Anterior cingulate cortex (tissue), 58 donors: ENCODE results near the gene EBI3.
A peak's percentile ranks its signal among the peaks of the same experiment; 100 is the strongest.
"Not testable (repeated sequence)": the region's sequence is repeated elsewhere in the genome, so short reads cannot be mapped to it uniquely, and the experiment has no call there.

Source experiments
- DNase-seq, 58 donors: peaks; one replicate each; lab custom pipeline; 2025; lab: John Stamatoyannopoulos, UW

The EBI3 gene

GRCh38 chr19:4233282-4233853 is 4.0 kb downstream of the EBI3 start:
- DNase-seq = peak in 17 of 58 donors; percentile 1 to 58 (median 7)

DNA sequence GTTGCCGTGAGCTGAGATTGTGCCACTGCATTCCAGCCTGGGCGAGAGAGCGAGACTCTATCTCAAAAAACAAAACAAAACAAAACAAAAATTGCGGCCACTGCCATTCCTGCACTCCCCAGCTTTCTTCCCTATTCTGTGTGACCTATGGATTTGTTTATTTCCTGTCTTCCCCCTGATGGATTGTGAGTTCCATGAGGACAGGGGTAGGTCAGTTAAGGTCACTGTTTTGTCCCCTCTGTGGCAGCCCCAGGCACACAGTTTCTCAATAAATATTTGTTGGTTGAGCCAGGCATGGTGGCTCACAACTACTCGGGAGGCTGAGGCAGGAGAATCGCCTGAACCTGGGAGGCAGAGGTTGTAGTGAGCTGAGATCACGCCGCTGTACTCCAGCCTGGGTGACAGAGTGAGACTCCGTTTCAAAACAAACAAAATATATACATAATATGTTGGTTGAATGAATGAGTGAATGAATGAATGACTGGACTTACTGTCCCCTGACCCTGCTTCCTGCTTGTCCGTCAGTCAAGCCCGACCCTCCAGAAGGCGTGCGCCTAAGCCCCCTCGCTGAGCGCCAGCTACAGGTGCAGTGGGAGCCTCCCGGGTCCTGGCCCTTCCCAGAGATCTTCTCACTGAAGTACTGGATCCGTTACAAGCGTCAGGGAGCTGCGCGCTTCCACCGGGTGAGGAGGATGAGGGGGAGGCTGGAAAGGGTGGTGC is 5.0 kb downstream of the EBI3 start:
- peak in 1 of 58 donors; percentile 10 for DNase-seq

- DNase-seq = no peak
Observed at GRCh38 chr19:4234862-4235201, 5.5 kb downstream of the EBI3 start.

DNA sequence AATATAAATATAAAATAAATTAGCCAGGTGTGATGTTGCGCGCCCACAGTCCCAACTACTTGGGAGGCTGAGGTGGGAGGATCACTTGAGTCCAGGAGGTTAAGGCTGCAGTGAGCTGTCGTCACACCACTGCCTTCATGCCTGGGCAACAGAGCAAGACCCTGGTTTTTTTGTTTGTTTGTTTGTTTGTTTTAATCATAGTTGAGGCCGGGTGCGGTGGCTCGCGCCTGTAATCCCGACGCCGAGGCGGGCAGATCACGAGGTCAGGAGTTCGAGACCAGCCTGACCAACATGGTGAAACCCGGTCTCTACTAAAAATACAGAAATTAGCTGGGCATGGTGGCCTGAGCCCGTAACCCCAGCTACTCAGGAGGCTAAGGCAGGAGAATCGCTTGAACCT is 8.2 kb downstream of the EBI3 start:
- not testable (repeated sequence) for DNase-seq

DNA sequence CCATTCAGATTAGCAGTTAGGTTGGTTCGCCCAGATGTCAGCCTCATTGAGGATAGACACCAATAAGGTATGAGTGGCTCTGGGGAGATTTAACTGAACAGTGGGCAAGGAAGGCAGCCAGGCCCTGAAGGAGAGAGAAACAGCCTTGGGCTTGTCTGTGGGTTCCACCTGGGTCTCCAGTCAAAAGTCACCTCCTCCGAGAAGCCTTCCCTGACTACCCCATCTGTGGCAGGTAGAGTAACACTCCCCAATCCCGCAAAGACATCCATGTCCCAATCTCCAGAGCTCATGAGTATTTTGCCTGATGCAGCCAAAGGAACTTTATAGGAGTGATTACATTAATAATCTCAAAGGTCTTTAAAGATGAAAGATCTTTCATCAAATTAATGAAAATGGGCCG is 9.5 kb downstream of the EBI3 start:
- DNase-seq = no peak

DNA sequence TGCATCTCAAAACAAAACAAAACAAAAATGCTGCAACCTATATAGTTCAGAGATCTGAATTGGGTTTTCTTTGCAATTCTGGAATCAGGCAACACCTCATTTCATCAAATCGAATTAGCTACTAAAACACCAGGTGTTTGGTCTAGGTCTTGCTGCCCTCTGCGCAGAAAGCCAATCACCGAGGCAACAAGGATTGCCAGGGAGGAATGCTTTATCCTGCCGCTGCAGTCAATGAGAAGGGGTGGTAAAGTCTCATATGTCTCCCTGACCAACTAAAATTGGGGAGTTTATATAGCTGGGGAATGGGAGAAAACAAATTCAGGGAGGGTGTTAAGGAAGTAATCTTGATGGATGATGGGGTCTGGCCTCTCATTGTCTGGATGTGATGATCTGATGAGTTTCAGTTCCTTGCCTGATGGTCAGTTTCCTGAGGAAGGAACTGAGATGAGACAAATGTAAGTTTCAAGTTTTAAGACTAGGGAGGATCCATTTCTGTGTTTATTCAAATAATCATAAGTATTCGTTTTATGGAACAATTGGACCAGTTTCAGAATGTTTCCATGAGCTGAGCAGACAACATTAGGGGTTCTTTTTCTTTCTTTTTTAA is 12.6 kb downstream of the EBI3 start:
- DNase-seq = peak in 1 of 58 donors; percentile 7

DNA sequence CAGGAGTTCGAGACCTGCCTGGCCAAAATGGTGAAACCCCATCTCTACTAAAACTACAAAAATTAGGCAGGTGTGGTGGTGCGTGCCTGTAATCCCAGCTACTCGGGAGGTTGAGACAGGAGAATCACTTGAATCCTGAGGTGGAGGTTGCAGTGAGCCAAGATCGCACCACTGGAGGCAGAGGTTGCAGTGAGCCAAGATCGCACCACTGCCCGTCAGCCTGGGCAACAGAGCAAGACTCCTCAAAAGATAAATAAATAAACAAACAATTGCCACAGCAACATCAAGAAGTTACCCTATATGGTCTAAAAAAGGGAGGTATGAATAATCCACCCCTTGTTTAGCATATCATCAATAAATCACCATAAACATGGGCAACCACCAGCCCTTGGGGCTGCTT is 16.6 kb downstream of the EBI3 start:
- DNase-seq = not testable (repeated sequence)

DNA sequence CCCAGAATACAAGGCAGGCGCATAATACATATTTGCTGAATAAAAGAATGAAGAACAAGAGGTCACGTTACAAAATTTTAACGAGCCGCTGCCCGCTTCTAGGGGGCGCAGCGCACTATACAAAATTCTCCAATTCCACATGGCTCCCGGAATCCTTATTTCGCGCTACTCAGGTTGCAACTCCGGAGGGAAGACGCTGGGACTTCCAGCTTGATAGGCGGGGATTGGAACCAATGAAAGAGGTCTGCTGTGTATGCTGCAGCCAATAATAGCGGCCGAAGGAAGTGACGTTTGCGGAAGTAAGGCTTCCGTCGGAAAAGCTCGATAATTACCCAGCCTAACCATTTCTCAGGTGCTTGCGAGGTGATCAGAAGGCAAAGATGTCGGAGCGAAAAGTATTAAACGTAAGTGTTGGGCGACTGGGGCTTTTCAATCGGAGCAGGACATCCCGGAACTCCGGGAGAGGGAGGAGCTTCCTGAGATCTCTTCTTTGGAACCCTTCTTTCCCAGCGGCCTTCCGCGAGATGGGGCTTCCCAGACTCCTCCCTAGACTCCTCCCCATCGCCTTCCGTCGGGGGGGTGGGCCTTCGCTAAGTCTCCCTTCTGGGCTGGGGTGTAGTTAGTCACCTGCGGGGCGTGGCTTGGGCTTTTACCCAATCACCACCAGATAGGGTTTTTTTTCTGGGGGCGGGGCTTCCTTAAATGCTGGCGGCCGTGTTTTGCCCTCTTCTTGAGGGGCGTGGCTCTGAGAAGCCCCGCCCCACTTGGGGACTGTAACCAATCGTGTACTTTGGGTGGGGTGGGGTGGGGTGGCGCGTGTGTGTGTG is 17.7 kb downstream of the EBI3 start, which contains the start of gene YJU2:
Gene YJU2 (plus strand): TSS at position 314 of the 827 bp plus-strand sequence. CDS start 67 bp downstream, at position 381.
- DNase-seq = peak; percentile 82 to 98 (median 94)

GRCh38 chr19:4256563-4256962 is 27.2 kb downstream of the EBI3 start:
- no peak for DNase-seq

DNA sequence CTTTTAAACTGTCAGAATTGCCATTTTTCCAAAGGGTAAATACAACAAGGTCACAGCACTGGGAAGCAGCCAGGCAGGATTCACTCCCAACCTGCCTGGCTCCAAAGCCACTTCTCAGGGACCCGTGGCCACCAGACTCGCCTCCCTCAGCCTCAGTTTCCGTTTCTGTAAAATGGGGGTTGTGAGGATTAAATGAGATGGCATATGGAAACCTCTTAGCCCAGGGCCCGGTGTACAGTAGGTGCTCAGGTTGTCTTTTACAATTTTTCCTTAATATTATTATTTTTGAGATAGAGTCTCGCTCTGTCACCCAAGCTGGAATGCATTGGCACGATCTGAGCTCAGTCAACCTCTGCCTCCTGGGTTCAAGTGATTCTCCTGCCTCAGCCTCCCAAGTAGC is 27.7 kb downstream of the EBI3 start:
- no peak for DNase-seq

DNA sequence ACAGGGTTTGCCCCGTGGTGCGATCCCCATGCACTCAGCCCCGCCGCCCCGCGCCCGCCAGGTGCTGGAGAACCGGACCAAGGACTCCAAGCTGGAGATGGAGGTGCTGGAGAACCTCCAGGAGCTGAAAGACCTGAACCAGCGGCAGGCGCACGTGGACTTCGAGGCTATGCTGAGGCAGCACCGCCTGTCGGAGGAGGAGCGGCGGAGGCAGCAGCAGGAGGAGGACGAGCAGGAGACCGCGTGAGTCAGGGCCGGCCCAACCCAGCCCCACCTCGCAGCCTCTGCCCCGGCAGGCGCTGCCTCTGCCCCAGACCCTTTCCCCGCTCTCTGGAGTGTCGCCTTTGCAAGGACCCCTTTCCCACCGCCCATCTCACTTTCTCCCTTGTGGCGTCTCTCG is 28.9 kb downstream of the EBI3 start:
- no peak for DNase-seq

GRCh38 chr19:4260613-4261191 is 31.4 kb downstream of the EBI3 start:
- no peak for DNase-seq

DNA sequence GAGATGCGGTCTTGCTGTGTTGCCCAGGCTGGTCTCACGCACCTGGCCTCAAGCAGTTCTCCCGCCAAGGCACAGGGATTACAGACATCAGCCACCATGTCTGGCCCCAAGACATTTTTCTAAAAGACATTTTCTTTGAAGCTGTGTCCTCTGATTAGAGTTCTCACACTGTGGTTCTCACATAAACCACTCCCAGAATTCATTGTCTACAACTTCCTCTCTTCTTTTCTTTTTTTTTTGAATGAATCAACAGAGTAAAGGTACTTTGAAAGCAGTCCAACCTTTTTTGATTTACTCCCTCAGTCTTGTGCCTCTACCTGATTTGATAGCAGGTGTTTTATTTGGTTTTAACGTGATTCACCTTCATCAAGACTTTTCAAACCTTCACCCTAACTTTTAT is 35.5 kb downstream of the EBI3 start:
- DNase-seq = no peak

GRCh38 chr19:4266253-4267000 is 37.1 kb downstream of the EBI3 start:
- DNase-seq = no peak

DNA sequence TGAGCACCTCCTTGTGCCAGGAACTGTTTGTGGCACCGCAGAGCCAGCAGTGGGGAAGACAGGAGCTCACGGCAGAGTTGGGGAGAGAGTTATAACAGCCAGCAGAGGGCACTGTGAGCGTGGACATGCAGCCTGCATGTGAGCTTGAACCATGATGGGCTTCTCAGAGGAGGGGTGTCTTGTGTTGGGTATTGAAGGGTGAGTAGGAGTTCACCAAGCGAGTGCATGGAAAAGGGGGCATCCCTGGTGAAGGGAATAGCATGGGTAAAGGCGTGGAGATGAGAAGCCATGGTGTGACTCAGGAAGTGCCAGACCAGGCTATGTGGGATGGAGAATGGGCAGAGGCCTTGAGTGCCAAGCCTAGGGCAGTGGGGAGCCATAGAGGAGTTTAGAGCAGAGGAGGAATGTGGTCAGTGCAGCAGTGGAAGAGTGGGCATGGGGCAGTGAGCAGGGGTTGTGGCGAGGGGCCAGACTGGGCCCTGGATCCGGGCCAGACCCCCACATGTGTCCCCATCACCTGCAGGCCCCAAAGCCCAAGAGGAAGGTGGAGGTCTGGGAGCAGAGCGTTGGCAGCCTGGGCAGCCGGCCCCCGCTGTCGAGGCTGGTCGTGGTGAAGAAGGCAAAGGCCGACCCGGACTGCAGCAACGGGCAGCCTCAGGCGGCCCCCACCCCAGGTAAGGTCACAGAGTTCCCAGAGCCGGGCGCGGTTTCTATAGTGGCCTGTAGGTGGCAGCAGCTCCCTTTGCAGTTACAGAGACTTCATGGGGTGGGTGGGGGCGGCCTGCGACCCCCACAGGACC is 38.0 kb downstream of the EBI3 start:
- DNase-seq = peak in 13 of 58 donors; percentile 5 to 49 (median 14)

- DNase-seq = no peak
Observed at GRCh38 chr19:4267901-4268815, 38.8 kb downstream of the EBI3 start.

GRCh38 chr19:4268816-4269430 is 39.6 kb downstream of the EBI3 start:
- DNase-seq = no peak

- no peak for DNase-seq
Observed at GRCh38 chr19:4272894-4273293, 43.6 kb downstream of the EBI3 start.
